OCI-M2 (cell line): ENCODE results near the gene GUCD1.
"Not testable (repeated sequence)": the region's sequence is repeated elsewhere in the genome, so short reads cannot be mapped to it uniquely, and the experiment has no call there.

Source experiments
- DNase-seq: peaks from one replicate; lab custom pipeline; 2025; ENCODE audit not compliant: unreplicated experiment; lab: John Stamatoyannopoulos, UW

Gene GUCD1

DNA sequence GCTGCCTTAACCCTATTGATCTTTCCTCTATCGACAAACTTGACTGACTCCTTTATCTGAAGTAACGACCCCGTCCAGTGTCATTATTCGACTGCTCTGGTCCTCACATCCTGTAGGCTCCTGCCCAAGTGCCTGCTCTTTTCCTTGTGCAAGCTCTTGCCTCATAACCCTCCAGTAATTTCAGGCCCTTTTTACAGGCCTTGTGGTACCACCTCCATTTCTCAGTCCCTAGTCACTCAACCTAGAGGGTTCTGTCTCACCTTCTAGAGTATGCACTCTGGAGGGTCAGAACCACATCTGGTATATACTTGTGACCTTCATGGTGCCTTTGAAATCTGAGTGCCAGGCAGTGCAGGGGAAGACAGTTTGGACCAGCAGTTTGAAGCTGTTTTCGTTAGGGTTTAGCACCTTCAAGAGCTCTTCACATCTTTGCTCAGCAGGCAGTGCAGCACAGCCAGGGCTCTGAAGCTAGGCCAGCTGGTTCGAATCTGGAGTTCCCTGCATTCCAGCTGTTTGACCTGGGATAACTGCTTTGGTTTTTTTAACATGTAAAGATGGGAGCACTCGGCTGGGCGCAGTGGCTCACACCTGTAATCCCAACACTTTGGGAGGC, 12.1 kb upstream of the GUCD1 start:
- DNase-seq = no peak

DNA sequence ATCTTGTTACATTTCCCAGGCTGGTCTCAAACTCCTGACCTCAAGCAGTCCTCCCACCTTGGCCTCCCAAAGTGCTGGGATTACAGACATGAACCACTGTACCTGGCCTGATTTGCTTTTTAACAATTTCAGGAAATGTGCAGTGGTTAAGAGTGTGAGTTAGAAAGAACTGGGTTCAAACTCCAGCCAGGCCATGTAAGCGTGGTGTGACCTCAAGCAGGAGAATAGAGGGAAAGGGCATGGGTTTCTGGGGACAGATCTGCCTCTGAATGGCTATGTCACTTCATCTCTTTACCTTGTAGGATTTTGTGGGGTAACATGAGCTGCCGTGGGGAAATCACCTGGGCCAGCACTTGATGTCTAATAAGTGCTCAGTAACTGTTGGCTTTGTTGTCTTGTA, 10.1 kb upstream of the GUCD1 start:
- DNase-seq = no peak

DNA sequence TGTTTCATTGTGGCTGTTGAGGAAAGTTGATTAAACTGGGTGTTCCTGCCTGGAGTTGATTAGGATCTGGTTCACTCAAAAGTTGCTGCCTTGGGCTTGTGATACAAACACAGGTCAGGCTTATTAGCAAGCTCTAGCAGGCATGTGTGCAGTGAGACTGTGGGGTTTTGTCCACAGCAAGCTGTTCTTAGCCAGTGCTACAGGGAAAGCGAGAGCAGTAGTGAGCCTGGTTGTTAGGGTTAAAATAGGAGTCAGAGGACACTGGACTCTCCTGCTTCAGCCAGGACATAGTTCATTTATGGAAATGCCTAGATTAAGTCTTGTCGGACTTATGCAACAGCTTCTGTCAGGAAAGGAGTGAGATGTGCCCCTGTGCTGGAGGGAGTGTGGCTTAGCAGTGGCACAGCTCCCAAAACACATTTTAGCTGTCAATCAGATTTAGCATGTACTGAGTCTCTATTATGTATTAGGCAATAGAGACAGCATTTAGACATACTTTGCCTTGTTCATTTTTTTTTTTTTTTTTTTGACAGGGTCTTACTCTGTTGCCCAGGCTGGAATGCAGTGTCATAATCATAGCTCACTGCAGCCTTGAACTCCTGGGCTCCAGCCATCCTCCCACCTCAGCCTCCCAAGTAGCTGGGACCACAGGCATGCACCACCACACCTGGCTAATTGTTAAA, 9.6 kb upstream of the GUCD1 start:
- no peak for DNase-seq

DNA sequence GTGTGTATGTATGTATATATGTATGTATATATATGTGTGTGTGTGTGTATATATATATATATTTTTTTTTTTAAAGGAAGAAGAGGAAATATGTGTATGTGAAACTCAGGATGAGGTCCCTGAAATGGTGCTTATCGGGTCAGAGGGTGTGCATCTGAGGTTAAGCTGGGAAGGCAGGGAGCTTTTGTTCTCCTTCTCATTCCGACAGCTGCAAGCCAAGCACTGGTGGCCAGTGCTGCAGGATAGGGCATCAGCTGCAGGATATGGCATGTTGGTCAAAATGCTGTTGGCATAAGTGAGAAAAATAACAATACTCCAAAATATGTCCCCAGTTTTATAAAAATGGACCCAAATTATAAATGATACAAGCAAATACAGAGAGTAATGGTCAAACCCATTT, 8.3 kb upstream of the GUCD1 start:
- no peak for DNase-seq

DNA sequence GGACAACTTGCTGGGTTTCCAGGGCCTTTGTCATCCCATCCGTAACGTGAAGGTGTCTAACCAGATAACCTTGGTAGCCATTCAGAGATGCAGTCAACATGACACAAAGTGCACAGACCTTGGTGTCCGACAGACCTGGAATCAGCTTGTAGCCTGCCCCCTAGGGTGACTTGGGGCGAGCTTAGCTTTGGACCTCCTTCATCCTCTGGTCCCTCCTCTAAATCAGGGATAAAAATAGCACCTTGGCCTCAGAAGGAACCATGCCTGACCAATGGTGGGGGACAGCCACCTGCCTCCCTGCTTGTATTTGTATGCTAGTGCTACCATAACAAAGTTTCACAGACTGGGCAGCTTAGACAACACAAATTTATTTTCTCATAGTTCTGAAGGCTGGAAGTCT, 4.5 kb upstream of the GUCD1 start:
- no peak for DNase-seq

DNA sequence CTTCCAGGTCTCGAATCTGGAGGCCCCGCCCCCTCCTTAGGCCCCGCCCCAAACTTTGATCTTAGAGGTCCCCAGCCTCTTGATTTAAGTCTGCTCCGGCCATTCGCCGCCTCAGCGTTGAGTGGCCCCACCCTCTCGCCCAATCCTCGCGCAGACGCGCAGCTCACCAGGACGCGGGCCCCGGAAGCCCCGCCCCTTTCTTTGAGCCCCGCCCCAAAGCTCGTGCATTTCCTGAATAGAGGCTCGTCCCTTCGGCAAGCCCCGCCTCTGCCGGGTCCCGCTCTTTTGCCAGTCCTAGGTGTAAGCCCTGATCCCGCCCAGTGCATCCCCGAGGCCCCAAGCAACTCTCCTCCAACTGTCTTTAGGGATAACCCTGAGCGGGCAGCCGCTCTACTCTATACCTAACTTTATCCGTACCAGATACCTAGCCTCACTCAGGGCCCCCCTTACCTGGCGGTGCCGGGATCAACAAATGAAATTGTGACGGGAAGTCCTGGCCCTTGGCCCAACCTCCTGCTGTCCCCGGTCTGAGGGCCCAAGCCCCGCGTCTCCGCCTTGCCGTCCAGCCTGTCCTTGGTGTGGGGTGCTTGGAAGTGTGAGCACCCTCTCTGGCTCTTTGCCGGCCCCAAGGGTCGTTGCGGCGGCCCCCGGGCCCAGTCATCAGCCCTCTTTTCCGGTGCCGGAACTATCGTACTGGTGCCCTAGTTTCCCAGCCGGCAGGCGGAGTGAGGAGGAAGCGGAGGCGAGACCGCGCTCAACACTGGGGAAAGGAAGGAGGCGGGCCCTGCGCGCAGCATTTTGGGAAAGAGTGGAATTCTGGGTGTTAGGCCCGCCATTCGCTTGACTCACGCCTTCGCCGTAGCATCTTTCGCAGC, 464 bp upstream of the GUCD1 start, which contains the start of gene SNRPD3:
Gene SNRPD3 (plus strand): TSS at position 835 of the 875 bp plus-strand sequence. CDS start 1,676 bp downstream, outside the sequence.
- peak; percentile 80 for DNase-seq

DNA sequence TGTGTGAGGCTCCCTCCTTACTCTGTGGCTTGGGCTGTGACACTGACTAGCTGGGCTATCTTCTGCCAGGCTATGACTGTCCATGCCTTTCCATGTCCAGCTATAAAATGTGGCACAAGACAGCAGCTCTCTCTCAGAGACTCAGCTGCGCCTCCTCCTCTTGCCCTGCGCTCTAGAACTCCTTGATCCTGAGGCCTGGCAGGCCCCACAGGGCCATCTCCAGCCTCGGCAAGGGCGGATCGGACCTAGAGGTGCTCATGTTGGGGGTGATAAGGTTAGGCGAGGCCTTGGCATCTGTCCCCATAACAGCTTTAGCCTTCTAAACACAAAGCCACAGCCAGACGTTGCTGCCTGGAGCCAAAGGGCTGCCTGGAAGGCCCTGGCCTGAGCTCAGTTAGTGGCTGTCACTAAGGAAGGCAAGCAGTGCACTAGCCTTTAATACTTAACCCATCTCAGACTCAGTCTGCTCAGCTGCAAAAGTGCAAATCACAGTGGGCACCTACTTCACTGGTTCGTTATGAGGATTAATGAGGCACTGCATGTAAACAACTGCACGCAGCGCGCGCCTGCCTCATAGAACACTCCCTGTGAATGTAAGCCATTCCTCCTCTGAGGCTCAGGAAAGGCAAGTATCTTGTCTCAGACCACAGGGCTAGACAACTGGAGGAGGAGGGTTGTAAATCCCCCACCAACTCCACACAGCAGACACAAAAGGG, 1.2 kb downstream of the GUCD1 start:
- no peak for DNase-seq

DNA sequence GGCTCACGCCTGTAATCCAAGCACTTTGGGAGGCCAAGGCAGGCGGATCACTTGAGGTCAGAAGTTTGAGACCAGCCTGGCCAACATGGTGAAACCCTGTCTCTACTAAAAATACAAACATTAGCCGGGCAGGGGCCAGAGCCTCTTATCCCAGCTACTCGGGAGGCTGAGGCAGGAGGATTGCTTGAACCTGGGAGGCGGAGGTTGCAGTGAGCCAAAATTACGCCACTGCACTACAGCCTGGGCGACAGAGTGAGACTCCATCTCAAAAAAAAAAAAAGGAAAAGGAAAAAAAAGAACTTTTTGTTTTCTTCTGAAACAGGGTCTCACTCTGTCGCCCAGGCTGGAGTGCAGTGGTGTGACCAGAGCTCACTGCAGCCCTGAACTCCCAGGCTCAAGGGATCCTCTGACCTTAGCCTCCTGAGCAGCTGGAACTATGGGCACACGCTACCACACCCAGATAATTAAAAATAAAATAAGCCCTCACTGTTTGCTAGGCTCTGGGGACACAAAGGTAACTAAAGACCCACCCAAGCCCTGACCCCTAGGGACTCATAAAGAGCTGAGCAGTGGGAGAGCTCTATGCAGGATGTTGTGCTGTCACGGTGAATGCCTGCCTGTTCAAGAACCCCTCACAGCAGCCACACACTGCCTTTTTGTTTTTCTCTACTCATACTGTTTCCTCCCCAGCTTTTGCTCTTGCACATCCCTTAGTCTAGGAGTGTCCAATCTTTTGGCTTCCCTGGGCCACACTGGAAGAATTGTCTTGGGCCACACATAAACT, 2.2 kb downstream of the GUCD1 start:
- not testable (repeated sequence) for DNase-seq

DNA sequence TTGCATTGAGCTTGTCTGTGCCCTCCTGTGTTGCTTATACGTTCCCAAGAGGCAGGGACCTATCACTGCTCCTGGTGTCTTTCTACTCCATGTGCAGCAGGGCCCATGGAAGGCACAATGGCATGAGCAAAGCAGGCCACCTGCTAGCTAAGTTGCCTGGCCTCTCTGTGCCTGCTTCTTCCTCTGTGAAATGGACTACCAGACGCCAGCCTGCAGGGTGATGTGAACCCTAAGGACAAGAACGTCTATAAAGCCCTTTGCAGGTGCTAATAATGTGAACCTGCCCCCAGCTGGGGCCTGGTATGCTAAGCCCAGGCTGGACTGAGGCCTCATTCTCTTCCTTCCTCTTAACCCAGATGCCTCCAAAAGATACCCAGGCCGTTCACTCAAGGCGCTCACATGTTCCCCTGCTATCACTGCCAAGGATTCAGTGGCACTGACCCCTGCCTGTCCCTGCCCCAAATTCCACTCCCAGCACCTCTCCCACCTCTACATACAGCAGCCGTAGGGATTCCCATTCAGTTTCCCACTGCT, 4.0 kb downstream of the GUCD1 start:
- DNase-seq = no peak

DNA sequence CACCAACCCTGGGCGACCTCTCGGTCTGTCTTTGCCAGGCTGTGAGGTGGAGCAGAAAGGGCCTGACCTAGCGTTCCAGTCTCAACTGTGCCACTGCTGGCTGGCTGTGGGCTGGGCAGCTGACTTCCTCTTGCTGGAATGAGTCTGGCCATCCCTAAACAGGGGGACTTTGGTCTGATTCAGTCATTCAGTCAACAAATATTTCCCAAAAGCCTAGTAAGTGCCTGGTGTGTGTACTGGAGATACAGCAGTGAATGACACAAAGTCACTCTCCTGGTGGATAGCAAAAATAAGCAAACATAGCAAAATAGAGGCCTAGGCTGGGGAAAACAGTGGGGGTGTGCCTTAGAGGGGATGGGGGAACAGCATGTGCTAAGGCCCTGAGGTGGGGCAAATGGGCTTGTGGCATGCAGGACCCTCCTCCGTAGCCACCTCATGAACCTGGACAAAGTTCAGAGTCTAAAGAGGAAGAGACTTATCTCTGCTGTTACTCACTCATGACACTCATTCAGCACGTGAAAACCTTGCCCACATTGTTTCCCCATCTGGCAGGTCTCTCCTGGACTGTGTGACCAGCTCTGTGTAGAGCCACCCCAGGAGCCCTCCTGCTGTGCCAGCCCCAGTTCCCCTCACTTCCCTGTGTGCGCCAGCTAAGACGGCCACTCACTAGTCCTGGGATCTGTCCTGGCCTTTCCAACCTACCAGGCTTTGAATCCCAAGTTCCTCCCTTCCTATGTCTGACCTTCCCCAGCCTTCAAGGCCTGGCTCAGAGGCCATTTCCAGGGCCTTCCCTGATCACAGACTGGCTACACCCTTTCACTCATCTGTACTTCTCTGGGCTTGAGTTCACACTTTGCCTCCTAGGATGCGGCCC, 4.7 kb downstream of the GUCD1 start:
- no peak for DNase-seq

DNA sequence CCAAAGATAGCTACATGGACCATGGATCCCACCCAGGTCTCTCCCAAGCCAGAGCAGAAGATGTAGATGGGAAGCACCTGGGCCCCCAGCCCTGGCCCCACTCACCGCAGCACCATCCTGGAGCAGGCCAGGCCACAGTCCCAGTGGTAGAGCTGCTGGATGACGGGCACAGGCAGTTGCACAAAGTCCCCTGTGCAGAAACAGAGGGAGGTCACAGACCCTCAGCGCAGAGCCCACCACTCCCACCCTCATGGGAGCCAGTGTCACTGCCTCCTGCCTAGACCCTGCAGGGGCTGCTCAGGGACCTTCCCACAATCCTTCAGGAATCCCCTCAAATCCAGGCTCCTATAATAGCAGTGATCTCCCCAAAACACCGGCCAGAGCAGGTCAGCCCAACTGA, 6.1 kb downstream of the GUCD1 start:
- DNase-seq = no peak

DNA sequence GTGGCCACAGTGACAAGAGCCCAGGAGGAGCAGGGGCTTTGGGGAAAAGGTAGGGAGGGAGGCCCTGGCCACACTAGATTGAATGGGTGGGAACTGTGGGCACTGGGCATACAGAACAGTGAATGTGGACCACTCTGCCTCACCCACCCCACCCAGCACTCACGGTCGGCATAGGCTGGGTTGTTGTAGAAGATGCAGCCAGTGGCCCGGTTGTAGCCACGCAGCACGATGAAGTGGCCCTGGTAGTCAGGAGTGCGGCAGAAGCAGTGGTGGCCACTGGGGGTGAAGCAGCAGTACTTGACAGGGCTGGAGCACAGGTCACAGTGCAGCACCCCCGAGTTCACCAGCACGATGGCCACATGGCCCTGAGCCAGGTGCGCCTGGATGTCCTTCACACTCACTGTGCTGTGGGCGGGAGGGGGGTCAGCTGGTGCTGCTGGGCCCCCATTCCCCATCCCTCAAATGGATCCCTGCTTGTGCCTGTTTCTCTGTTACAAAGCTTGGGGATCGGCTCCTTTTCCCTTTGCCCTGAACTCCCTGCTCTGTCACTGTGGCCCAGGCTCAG, 11.2 kb downstream of the GUCD1 start:
- no peak for DNase-seq

DNA sequence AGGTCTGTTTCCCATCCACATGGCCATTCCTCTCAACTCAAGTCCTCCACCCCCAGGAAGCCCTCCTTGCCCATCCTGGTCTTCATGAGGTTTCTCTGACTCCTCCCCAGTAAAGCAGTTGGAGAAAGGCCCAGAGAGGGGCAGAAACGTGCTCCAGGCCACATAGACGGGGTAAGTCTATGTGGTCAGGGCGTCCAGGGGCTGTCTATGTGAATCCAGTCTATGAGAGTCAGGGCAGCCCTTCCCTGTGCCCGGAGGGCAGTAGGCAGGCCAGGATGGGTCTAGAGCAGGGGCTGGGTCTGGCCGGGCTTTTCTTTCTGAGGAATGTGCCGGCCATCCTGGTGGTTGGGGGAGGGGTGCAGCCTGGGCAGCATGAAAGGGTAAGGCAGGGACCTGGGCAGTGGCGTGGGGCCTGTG, 11.7 kb downstream of the GUCD1 start:
- DNase-seq = no peak

DNA sequence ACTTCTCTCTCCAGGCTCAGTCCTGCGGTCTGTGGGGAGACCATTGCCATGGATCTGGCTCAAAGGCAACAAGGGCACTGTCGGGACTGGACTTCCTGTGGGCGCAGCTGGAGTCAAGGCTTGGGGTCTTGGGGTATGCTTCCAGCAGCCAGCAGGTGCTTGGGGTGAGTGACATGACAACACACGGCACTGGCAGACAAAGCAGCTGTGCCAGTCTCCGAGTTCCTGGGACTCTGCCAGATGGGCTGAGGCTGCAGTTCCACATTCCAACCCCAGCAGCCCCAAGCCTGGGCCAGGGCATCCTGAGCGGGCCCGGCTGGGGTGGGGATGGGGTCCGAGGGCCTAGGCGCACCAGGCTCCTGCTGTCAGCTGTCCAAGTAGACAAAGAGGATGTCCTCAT, 12.3 kb downstream of the GUCD1 start:
- no peak for DNase-seq

DNA sequence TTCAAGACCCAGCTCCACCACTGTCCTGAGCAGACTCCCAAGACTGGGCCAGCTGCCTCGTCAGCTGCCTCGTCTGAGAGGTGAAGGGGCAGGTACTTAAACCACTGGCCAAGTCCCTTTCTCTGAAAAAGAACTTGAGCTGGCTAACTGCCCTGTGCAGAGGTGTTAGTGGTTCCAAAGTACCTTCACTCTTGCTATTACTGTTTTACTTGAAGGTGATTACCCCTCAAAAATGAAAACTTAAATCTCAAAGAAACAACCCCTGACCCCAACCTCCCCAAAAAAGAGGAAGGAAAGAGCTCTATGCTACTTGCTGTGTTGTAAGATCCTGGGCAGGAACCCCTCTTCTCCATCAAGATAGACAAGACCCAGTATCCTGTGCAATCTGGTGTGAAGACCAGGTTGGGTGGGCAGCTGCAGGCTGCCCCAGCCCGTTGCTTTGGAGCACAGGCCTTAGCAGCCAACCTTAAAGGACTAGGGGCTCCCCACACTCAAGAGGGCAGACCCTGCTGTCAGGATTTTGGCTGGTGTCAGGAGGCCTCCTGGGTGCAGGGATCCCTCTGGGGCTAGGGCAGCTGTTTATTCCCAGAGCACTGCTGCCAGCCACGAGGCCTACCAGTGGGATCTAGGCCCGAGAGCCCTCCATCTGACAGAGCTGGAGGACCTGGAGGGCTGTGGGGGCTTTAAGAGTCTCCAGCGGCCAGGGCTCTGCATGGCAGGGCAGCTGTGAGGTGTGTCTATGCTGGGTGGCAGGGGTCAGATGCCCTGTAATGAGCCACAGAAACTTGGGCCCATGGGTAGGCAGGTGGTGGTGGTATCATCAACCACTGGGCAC, 13.0 kb downstream of the GUCD1 start:
- no peak for DNase-seq

DNA sequence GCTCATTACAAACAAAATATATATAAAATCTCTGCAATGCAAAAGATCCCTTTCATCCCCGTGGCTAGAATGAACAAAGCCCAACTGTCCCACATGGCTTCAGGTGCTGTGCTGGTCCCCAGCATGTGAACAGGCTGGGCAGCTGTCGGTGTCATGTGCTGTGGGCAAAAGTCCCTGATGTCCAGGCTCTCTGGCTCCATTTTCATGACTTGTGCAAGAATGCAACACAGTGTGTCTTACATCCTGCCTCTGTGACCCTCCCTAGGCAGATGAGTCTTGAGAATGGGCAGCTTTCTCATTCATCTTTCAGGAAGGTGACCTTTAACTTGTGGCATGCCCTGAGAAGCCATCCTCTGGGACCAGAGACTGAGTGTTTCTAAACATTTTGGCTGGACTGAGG, 14.5 kb downstream of the GUCD1 start:
- no peak for DNase-seq

DNA sequence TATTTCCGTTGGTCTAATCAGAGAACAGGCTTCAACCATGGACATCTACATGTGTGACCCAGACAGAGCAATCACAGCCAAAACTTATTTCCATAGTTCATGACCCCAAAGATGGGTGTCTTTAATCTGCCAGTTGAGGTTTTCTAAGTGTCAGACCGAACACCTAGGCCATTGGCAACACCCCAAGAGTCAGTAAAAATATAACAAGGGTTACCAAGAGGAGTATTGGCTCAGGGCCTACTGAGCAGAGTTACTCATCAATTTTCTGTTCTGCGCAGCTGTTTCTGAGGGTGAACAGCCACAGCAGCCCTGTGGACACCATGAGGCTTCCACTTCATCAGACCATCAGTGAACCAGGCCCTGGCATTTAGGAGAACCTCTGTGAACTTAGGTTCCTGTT, 18.8 kb downstream of the GUCD1 start:
- no peak for DNase-seq

DNA sequence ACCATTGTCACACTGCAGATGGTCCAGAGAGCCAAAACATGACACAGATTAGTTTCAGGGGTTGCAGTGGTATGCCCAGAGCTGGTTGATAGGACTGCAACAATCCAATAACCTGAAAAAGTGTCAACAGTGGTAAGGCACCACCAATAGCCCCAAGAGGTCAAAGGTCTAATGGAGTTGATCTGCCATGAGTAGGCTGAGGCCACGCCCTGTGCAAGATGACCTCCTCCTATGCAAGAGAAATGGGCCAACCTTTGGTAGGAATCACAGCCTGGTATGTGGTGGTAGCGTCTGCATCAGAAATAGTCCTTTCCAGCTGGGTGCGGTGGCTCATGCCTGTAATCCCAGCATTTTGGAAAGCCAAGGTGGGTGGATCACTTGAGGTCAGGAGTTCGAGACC, 19.6 kb downstream of the GUCD1 start:
- no peak for DNase-seq
